ENCODE results near the gene SCN5A. TPM values are rescaled to one million over a fixed set of nuclear protein-coding genes. Genes with fewer than 3 reads are reported as not detected.

The SCN5A gene
- total RNA-seq, 1 donor from 2014 or later, result 1.4 TPM

GRCh38 chr3:38577371-38578080 is 72.0 kb downstream of the SCN5A start:
- no peak for TF ChIP-seq CTCF (IDR thresholded peaks at IDR 0.05; ENCODE audit: unreplicated experiment)
- Mint-ChIP-seq H3K36me3 (no peaks in the 10 kb centered on the region), H3K9me3 (peaks cover 5% of the 10 kb centered on the region), H3K27ac (no peak overlapping the region), H3K4me1 (no peaks in the 10 kb centered on the region), H3K27me3 (ENCODE audit: low read depth) (peaks cover 4% of the 10 kb centered on the region), H3K4me3 (no peak overlapping the region)
- DNase-seq (ENCODE audit: low spot score in 2 of 2, unreplicated experiment in 2 of 2), result peak in 1 of 2 experiments; percentile 29

- DNase-seq (ENCODE audit: low spot score in 2 of 2, unreplicated experiment in 2 of 2), result no peak
- H3K4me1 Mint-ChIP-seq, result no peaks in the 10 kb centered on the region
- H3K36me3 Mint-ChIP-seq, result no peaks in the 10 kb centered on the region
- no peak for TF ChIP-seq CTCF (IDR thresholded peaks at IDR 0.05; ENCODE audit: unreplicated experiment)
- H3K4me3 Mint-ChIP-seq, result no peak overlapping the region
- H3K27ac Mint-ChIP-seq, result no peak overlapping the region
- peaks cover 5% of the 10 kb centered on the region for H3K9me3 Mint-ChIP-seq
- peaks cover 4% of the 10 kb centered on the region for H3K27me3 Mint-ChIP-seq (ENCODE audit: low read depth)
Observed at GRCh38 chr3:38576526-38577370, 72.7 kb downstream of the SCN5A start.

- Mint-ChIP-seq H3K27ac (no peak overlapping the region), H3K4me1 (no peaks in the 10 kb centered on the region)
Observed at GRCh38 chr3:38576131-38576525, 73.4 kb downstream of the SCN5A start.

GRCh38 chr3:38575279-38575843 is 74.1 kb downstream of the SCN5A start:
- Mint-ChIP-seq H3K9me3 (peaks cover 9% of the 10 kb centered on the region), H3K4me3 (no peak overlapping the region), H3K27me3 (ENCODE audit: low read depth) (peaks cover 4% of the 10 kb centered on the region), H3K4me1 (no peaks in the 10 kb centered on the region), H3K27ac (no peak overlapping the region), H3K36me3 (no peaks in the 10 kb centered on the region)
- no peak for DNase-seq (ENCODE audit: low spot score in 2 of 2, unreplicated experiment in 2 of 2)
- no peak for TF ChIP-seq CTCF (IDR thresholded peaks at IDR 0.05; ENCODE audit: unreplicated experiment)

More at GRCh38 chr3:38576131-38576525, 73.4 kb downstream of the SCN5A start:
- no peak overlapping the region for H3K4me3 Mint-ChIP-seq
- DNase-seq (ENCODE audit: low spot score in 2 of 2, unreplicated experiment in 2 of 2), result no peak
- H3K9me3 Mint-ChIP-seq, result peaks cover 5% of the 10 kb centered on the region
- TF ChIP-seq CTCF (IDR thresholded peaks at IDR 0.05; ENCODE audit: unreplicated experiment), result no peak
- H3K36me3 Mint-ChIP-seq, result no peaks in the 10 kb centered on the region
- peaks cover 4% of the 10 kb centered on the region for H3K27me3 Mint-ChIP-seq (ENCODE audit: low read depth)

GRCh38 chr3:38574411-38575278 is 74.8 kb downstream of the SCN5A start:
- no peak for TF ChIP-seq CTCF (IDR thresholded peaks at IDR 0.05; ENCODE audit: unreplicated experiment)
- Mint-ChIP-seq H3K27ac (no peak overlapping the region), H3K36me3 (no peaks in the 10 kb centered on the region), H3K9me3 (peaks cover 9% of the 10 kb centered on the region), H3K4me1 (no peaks in the 10 kb centered on the region), H3K27me3 (ENCODE audit: low read depth) (peaks cover 4% of the 10 kb centered on the region), H3K4me3 (no peak overlapping the region)
- DNase-seq (ENCODE audit: low spot score in 2 of 2, unreplicated experiment in 2 of 2), result no peak

Data from mesothelial cell of epicardium (in vitro differentiated cells).